ENCODE measurements around the gene VWA8.
"Not testable (repeated sequence)": the region's sequence is repeated elsewhere in the genome, so short reads cannot be mapped to it uniquely, and the experiment has no call there.

Gene VWA8

GRCh38 chr13:41974262-41974900 lies 13.5 kb upstream of the VWA8 start:
- Mint-ChIP-seq H3K9me3 (no peaks in the 10 kb centered on the region), H3K4me3 (no peak overlapping the region), H3K27ac (no peak overlapping the region), H3K27me3 (peaks cover 5% of the 10 kb centered on the region), H3K4me1 (peaks cover 13% of the 10 kb centered on the region), H3K36me3 (no peaks in the 10 kb centered on the region)

- Mint-ChIP-seq H3K4me1 (peaks cover 13% of the 10 kb centered on the region), H3K9me3 (no peaks in the 10 kb centered on the region), H3K4me3 (no peak overlapping the region), H3K27ac (no peak overlapping the region), H3K36me3 (no peaks in the 10 kb centered on the region), H3K27me3 (peaks cover 5% of the 10 kb centered on the region)
Measured at GRCh38 chr13:41973247-41973741, 12.4 kb upstream of the VWA8 start.

- Mint-ChIP-seq H3K36me3 (no peaks in the 10 kb centered on the region), H3K27me3 (peaks cover 6% of the 10 kb centered on the region), H3K27ac (no peak overlapping the region), H3K4me3 (peak overlapping the region; percentile 62), H3K4me1 (peaks cover 10% of the 10 kb centered on the region), H3K9me3 (no peaks in the 10 kb centered on the region)
Measured at GRCh38 chr13:41971848-41972247, 10.9 kb upstream of the VWA8 start.

DNA sequence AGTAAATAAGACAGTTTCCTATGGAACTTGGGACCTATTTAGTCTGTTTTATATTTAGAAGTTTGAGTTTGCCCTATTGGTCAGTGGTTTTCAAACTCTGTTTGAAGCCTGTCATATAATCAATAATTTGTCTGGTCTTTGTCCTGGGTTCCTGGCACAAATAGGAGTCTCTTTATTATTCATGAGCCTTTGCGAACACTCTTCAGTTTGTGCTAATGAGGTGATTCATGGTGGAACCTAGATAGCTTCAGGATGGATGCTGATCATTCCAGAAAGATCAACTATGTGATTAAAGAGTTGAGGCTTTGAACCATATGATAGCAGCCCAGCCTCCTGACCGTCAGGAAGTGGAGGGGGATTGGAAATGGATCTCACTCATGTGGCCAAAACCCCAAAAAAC lies 10.0 kb upstream of the VWA8 start:
- Mint-ChIP-seq H3K4me1 (peaks cover 10% of the 10 kb centered on the region), H3K27ac (no peak overlapping the region), H3K36me3 (no peaks in the 10 kb centered on the region), H3K9me3 (no peaks in the 10 kb centered on the region), H3K27me3 (peaks cover 6% of the 10 kb centered on the region), H3K4me3 (no peak overlapping the region)

GRCh38 chr13:41970022-41970421 lies 9.1 kb upstream of the VWA8 start:
- H3K27ac Mint-ChIP-seq, result no peak overlapping the region
- no peaks in the 10 kb centered on the region for H3K36me3 Mint-ChIP-seq
- no peaks in the 10 kb centered on the region for H3K9me3 Mint-ChIP-seq
- peaks cover 5% of the 10 kb centered on the region for H3K27me3 Mint-ChIP-seq
- H3K4me3 Mint-ChIP-seq, result no peak overlapping the region
- H3K4me1 Mint-ChIP-seq, result peaks cover 10% of the 10 kb centered on the region

DNA sequence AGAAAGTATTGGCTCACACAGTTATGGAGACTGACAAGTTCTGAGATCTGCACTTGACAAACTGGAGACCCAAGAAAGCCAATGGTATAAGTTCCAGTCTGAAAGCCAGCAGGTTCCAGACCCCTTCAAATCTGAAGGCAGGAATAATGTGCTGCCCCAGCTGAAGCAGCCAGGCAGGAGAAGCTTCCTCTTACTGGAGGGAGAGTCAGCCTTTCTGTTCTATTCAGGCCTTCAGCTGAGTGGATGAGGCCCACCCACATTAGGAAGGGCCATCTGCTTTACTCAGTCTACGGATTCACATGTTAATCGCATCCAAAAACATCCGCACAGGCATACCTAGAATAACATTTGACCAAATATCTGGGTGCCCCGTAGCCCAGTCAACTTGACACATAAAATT lies 8.2 kb upstream of the VWA8 start:
- Mint-ChIP-seq H3K4me3 (no peak overlapping the region), H3K4me1 (peaks cover 10% of the 10 kb centered on the region), H3K27ac (no peak overlapping the region), H3K36me3 (no peaks in the 10 kb centered on the region), H3K9me3 (no peaks in the 10 kb centered on the region), H3K27me3 (peaks cover 5% of the 10 kb centered on the region)

GRCh38 chr13:41966671-41967070 lies 5.8 kb upstream of the VWA8 start:
- peaks cover 18% of the 10 kb centered on the region for H3K4me1 Mint-ChIP-seq
- H3K4me3 Mint-ChIP-seq, result no peak overlapping the region
- H3K27me3 Mint-ChIP-seq, result peaks cover 2% of the 10 kb centered on the region
- H3K36me3 Mint-ChIP-seq, result no peaks in the 10 kb centered on the region
- H3K27ac Mint-ChIP-seq, result no peak overlapping the region
- H3K9me3 Mint-ChIP-seq, result no peaks in the 10 kb centered on the region

DNA sequence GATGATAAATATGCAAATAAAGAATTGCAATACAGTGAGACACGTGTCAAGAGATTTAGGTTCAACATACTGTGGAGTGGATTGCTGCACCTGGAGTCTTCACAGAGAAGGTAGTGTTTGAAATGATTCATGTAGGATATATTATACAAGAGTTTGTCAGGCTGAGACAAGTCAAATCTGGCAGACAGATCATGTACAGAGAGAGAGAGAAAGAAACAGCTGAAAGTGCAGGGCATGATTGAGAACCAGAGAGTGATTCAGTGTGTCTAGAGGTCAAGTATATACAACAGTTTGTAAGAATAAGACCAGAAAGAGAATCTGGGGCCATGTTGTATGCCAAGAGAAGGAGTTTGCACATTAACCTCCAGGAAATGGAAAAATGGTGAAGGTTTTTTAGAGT lies 2.1 kb upstream of the VWA8 start:
- Mint-ChIP-seq H3K4me1 (peaks cover 43% of the 10 kb centered on the region), H3K27ac (peak overlapping the region; percentile 48), H3K9me3 (no peaks in the 10 kb centered on the region), H3K36me3 (peaks cover 1% of the 10 kb centered on the region), H3K27me3 (peaks cover 2% of the 10 kb centered on the region), H3K4me3 (peak overlapping the region; percentile 31)

DNA sequence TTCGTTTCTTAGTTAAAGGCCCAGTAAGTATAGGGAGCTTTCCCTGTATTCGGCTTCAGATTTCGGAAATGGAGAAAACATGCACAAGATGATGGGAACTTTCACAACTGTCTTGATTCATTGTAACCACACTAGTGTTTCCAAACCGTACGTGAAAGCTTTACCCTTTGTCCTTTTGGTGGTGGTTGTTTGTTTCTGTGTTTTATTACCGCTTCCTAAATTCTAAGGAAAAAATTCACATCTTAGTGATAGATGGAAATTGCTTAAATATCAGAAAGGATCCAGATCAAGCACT lies 504 bp upstream of the VWA8 start:
- Mint-ChIP-seq H3K4me3 (peak overlapping the region; percentile 87), H3K27ac (peak overlapping the region; percentile 98), H3K27me3 (no peaks in the 10 kb centered on the region), H3K36me3 (peaks cover 1% of the 10 kb centered on the region), H3K9me3 (no peaks in the 10 kb centered on the region), H3K4me1 (peaks cover 50% of the 10 kb centered on the region)

DNA sequence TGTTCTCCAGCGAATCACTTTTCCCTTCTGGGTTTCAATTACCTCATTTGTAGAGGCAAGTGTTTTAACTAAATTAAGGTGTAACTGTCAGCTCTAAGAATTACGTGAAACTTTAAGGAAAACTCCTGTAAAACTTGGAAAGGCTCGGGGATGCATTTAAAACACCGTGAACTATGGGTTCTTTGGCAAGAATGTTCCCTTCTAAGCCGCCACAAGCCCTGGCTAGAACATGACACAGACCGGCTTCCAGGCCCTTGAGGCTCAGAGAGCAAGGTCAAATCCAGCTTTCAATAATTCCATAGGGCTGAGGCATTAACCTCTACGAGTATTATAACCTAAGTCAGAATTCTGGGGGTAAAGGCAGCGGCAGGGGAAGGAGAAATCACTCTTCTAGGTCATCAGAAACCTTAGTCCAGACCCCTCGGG lies 685 bp downstream of the VWA8 start:
- Mint-ChIP-seq H3K36me3 (peaks cover 1% of the 10 kb centered on the region), H3K4me1 (peaks cover 54% of the 10 kb centered on the region), H3K27me3 (no peaks in the 10 kb centered on the region), H3K9me3 (no peaks in the 10 kb centered on the region), H3K27ac (peak overlapping the region; percentile 97), H3K4me3 (peak overlapping the region; percentile 87)

DNA sequence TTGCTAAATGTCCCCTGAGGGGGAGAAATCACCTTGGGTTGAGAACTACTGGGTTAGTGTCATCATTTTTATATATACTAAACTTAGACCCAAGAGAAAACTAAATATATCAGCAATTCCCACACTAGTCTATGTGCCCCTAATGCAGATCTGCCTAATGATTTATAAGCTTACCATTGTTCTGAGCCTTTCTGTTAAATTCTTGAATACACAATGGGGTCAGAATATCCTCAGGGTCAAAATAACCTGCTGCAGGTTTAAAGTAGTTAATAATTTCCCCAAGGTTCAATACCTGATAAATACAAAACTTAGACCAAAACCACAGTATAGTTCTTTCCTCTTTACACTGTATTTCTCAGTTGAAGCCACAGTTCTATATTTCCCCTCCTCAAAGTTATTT lies 4.6 kb downstream of the VWA8 start:
- Mint-ChIP-seq H3K4me1 (peaks cover 60% of the 10 kb centered on the region), H3K27ac (no peak overlapping the region), H3K4me3 (no peak overlapping the region), H3K9me3 (no peaks in the 10 kb centered on the region), H3K36me3 (peaks cover 7% of the 10 kb centered on the region), H3K27me3 (no peaks in the 10 kb centered on the region)

DNA sequence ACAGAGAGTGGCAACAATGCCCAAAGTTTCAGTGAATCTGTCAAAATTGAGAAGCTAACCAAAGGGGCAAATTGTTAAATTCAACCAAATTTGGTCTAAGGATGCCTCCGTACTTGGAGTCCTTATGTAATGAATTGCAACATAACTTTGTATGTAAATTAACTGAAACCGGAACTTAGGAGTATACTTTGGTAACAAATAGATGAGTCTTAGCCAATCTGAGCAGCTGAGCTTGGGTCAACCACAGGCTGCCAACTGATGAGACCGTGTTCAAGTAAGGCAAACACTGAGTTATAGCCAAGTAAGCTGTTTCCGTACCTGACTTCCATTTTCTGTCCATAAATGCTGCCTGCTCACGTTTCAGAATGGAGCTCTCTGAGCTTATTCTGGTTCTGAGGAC lies 5.3 kb downstream of the VWA8 start:
- H3K27me3 Mint-ChIP-seq, result no peaks in the 10 kb centered on the region
- H3K36me3 Mint-ChIP-seq, result peaks cover 7% of the 10 kb centered on the region
- H3K27ac Mint-ChIP-seq, result no peak overlapping the region
- peaks cover 59% of the 10 kb centered on the region for H3K4me1 Mint-ChIP-seq
- no peaks in the 10 kb centered on the region for H3K9me3 Mint-ChIP-seq
- no peak overlapping the region for H3K4me3 Mint-ChIP-seq

- H3K27me3 Mint-ChIP-seq, result no peaks in the 10 kb centered on the region
- peaks cover 49% of the 10 kb centered on the region for H3K4me1 Mint-ChIP-seq
- H3K27ac Mint-ChIP-seq, result peak overlapping the region; percentile 0
- peaks cover 11% of the 10 kb centered on the region for H3K36me3 Mint-ChIP-seq
- no peak overlapping the region for H3K4me3 Mint-ChIP-seq
- H3K9me3 Mint-ChIP-seq, result no peaks in the 10 kb centered on the region
Measured at GRCh38 chr13:41954226-41954625, 6.7 kb downstream of the VWA8 start.

- peaks cover 35% of the 10 kb centered on the region for H3K4me1 Mint-ChIP-seq
- H3K4me3 Mint-ChIP-seq, result no peak overlapping the region
- no peaks in the 10 kb centered on the region for H3K9me3 Mint-ChIP-seq
- no peaks in the 10 kb centered on the region for H3K27me3 Mint-ChIP-seq
- H3K27ac Mint-ChIP-seq, result no peak overlapping the region
- H3K36me3 Mint-ChIP-seq, result peaks cover 21% of the 10 kb centered on the region
Measured at GRCh38 chr13:41952749-41953148, 8.2 kb downstream of the VWA8 start.

DNA sequence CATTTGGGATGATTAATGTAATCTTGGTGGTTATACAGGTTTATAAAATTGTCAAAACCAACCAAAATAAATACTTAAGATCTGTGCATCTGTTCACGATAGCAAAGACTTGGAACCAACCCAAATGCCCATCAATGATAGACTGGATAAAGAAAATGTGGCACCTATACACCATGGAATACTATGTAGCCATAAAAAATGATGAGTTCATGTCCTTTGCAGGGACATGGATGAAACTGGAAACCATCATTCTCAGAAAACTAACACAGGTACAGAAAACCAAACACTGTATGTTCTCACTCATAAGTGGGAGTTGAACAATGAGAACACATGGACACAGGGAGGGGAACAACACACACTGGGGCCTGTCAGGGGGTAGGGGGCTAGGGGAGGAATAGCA lies 11.8 kb downstream of the VWA8 start:
- not testable (repeated sequence) for H3K9me3 Mint-ChIP-seq, H3K4me3 Mint-ChIP-seq, H3K27me3 Mint-ChIP-seq, H3K27ac Mint-ChIP-seq
- peaks cover 29% of the 10 kb centered on the region for H3K4me1 Mint-ChIP-seq
- H3K36me3 Mint-ChIP-seq, result peaks cover 51% of the 10 kb centered on the region

- Mint-ChIP-seq H3K27ac (no peak overlapping the region), H3K4me3 (no peak overlapping the region), H3K36me3 (peaks cover 47% of the 10 kb centered on the region), H3K27me3 (no peaks in the 10 kb centered on the region), H3K9me3 (peaks cover 9% of the 10 kb centered on the region), H3K4me1 (peaks cover 16% of the 10 kb centered on the region)
Measured at GRCh38 chr13:41945926-41946325, 15.0 kb downstream of the VWA8 start.
